B cell (primary cell): ENCODE data around the gene PRL. TPM values are rescaled to one million over a fixed set of nuclear protein-coding genes. Genes with fewer than 3 reads are reported as not detected.

Experiments used
- ATAC-seq: fragments of 200-7000 bp; cut with Tn5 transposase; one replicate; pipeline ENCODE4 v1.10.0; 2021; ENCODE audit warnings: low read depth, mild to moderate bottlenecking, moderate number of reproducible peaks, moderate library complexity
- CTCF ChIA-PET: fragments of 350-600 bp; sonication (Branson Sonifier 250); formaldehyde crosslinking; loops from one replicate; lab custom pipeline; 2021; ENCODE audit warnings: antibody characterized with exemption, inconsistent platforms; lab: Charles Lee
- POLR2A ChIA-PET: fragments of 350-600 bp; sonication (Branson Sonifier 250); formaldehyde crosslinking; loops from one replicate; lab custom pipeline; 2021; ENCODE audit warnings: antibody characterized with exemption; lab: Charles Lee
- DNase-seq: peaks from one replicate; pipeline ENCODE4 v3.0.0; 2013
- H2AFZ ChIP-seq: 2 replicates; pipeline ENCODE4 v1.6.1; 2012; ENCODE audit warnings: mild to moderate bottlenecking, low read depth, low read length; ENCODE audit not compliant: insufficient read depth, poor library complexity, severe bottlenecking
- H3K27ac ChIP-seq, 2 donors: 1 replicate in 1 of 2; 2 replicates in 1 of 2; pipeline ENCODE4 v1.5.1; 2012 to 2013; ENCODE audit warnings: low read length in 2 of 2, mild to moderate bottlenecking in 2 of 2, moderate library complexity in 1 of 2
- H3K27me3 ChIP-seq, 4 experiments: fragments of 200-600 bp in 1 of 4; sonication (generic) in 1 of 4; replicated peaks in 1 of 4; 1 replicate in 2 of 4; 2 replicates in 2 of 4; pipeline versions ENCODE4 v1.6.1 to v1.7.0; 2013 to 2016; ENCODE audit warnings: low read length in 3 of 4, mild to moderate bottlenecking in 2 of 4, mixed read lengths in 1 of 4, moderate library complexity in 1 of 4; ENCODE audit not compliant: insufficient read depth in 4 of 4, control insufficient read depth in 3 of 4; ENCODE audit errors: control extremely low read depth in 1 of 4
- H3K36me3 ChIP-seq, 2 experiments: replicated peaks in 1 of 2; 1 replicate in 1 of 2; 2 replicates in 1 of 2; pipeline versions ENCODE4 v1.6.1 to v1.7.1; 2013; ENCODE audit warnings: low read length in 1 of 2; ENCODE audit not compliant: insufficient read depth in 2 of 2, control insufficient read depth in 1 of 2; ENCODE audit errors: control extremely low read depth in 1 of 2, extremely low read depth in 1 of 2
- H3K4me1 ChIP-seq, 2 donors: fragments of 200-600 bp in 1 of 2; sonication (generic) in 1 of 2; 1 replicate in 1 of 2; 2 replicates in 1 of 2; pipeline versions ENCODE4 v1.5.1 to v1.6.1; 2013 to 2017; ENCODE audit warnings: low read length in 2 of 2; ENCODE audit not compliant: control insufficient read depth in 2 of 2, insufficient read depth in 2 of 2
- H3K4me2 ChIP-seq: replicated peaks from 2 replicates; pipeline ENCODE3; 2012; ENCODE audit warnings: mild to moderate bottlenecking, low read depth, low read length; ENCODE audit not compliant: poor library complexity, severe bottlenecking
- H3K4me3 ChIP-seq, 5 experiments: fragments of 200-600 bp in 1 of 5; sonication (generic) in 1 of 5; 1 replicate in 3 of 5; 2 replicates in 2 of 5; pipeline versions ENCODE4 v1.5.1 to v1.7.0; 2011 to 2016; ENCODE audit warnings: low read length in 4 of 5, mild to moderate bottlenecking in 4 of 5, low read depth in 2 of 5, control low read depth in 1 of 5, moderate library complexity in 1 of 5; ENCODE audit not compliant: insufficient read depth in 1 of 5; ENCODE audit errors: control extremely low read depth in 1 of 5, extremely low read depth in 1 of 5
- H3K79me2 ChIP-seq: fragments of 200-600 bp; sonication (generic); one replicate; pipeline ENCODE4 v1.6.0; 2016; ENCODE audit warnings: low read length; ENCODE audit not compliant: control insufficient read depth, insufficient read depth
- H3K9ac ChIP-seq: fragments of 200-600 bp; sonication (generic); 2 replicates; pipeline ENCODE4 v1.6.1; 2017; ENCODE audit warnings: mild to moderate bottlenecking, low read length, moderate library complexity
- H3K9me3 ChIP-seq, 3 donors: one replicate each; pipeline versions ENCODE4 v1.6.1 to v1.7.1; 2013; ENCODE audit warnings: low read length in 2 of 3; ENCODE audit not compliant: control insufficient read depth in 2 of 3, insufficient read depth in 1 of 3; ENCODE audit errors: control extremely low read depth in 1 of 3
- H4K20me1 ChIP-seq: 2 replicates; pipeline ENCODE4 v1.6.0; 2012; ENCODE audit warnings: mild to moderate bottlenecking, low read length; ENCODE audit not compliant: insufficient read depth, control insufficient read depth, poor library complexity, severe bottlenecking
- H3K27ac Mint-ChIP-seq: one replicate; pipeline ENCODE4 v1.8.0; 2021; ENCODE audit warnings: mixed read lengths
- H3K27me3 Mint-ChIP-seq: one replicate; pipeline ENCODE4 v1.8.0; 2021; ENCODE audit warnings: mixed read lengths
- H3K4me1 Mint-ChIP-seq: one replicate; pipeline ENCODE4 v1.8.0; 2021; ENCODE audit warnings: mixed read lengths
- H3K4me3 Mint-ChIP-seq: one replicate; pipeline ENCODE4 v1.8.0; 2021; ENCODE audit warnings: mixed read lengths
- H3K9me3 Mint-ChIP-seq: one replicate; pipeline ENCODE4 v1.8.0; 2022; ENCODE audit warnings: mixed read lengths; ENCODE audit not compliant: insufficient read depth
- EZH2 ChIP-seq: IDR thresholded peaks from 2 replicates; pipeline ENCODE4 v1.6.1; 2012; ENCODE audit warnings: borderline replicate concordance, low read depth, mild to moderate bottlenecking, moderate library complexity, low read length; ENCODE audit not compliant: insufficient read depth, poor library complexity, severe bottlenecking
- WGBS: methylation state at CpG from one replicate; pipeline ENCODE4 v1.1.5; 2013; ENCODE audit warnings: missing lambda C conversion rate; ENCODE audit not compliant: insufficient coverage; 5-methylcytosine and 5-hydroxymethylcytosine counted together
- intact Hi-C: fragments of 100-400 bp; cut with micrococcal nuclease; formaldehyde crosslinking; loops from one replicate; pipeline ENCODE4 v1.10.0; 2022
- polyA plus RNA-seq: library from polyadenylated mRNA; depleted of rRNA; stranded (reverse); fragments of >200 nt; gene quantifications from 2 replicates; pipeline ENCODE4 v1.2.3, GENCODE V29; 2012
- total RNA-seq, 2 donors: library from RNA; stranded (reverse); fragments of 120-200 nt in 1 of 2; gene quantifications; 1 replicate in 1 of 2; 2 replicates in 1 of 2; pipeline versions ENCODE4 v1.2.3 to v1.2.4, GENCODE V29; 2013 to 2022
- TF ChIP-seq, protein P1 (sequence below): fragments of 200-600 bp; IDR thresholded peaks from one replicate; pipeline ENCODE4 v1.8.0; 2022; ENCODE audit warnings: antibody characterized with exemption, mild to moderate bottlenecking

PRL gene
- total and polyA plus RNA-seq, 2 donors (not counting 1 experiment from before 2014, with no cell fraction given) = not detected

DNA sequence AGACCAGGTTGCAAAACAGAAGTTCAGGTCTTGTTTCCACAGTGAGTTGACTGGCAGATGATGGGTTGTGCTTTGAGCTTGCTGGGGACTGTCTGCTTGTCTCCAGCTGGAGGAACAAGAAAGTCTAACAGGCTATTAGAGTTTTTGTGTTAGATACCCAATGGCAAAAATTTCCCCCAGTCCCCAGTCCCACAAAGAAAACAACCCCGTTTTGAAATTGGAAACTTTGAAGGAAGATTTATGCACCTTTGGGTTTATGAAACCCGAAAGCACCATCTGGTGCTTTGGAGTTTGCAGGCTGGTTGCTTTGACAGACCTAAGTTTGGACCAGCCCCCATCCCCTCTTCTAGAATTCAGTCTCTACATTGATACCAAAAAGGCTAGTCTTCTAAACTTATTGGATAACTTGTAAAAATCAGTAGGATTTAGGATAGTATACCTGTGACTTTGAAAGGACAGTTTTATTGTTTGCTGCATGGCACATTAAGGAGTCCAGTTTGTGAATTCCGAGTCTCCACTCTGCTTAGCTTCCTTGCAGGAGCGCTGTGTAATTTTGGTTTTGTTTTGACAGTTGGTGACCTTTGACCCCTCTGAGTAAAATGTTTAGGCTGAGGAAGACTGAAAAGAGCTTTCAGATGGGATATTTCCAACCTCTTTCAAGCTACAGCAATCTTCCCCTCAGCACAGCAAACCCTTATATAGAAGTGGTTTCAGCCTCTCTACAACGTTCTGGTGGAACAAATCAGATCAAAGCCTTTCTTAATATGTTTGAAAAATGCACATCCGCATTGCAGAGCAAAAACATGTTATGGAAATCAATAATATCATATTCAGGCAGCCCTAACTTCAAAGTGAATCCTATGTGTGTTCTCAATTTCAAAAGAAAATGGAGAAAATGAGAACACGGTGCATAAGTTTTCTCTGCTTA, 25.5 kb upstream of the PRL start:
- Mint-ChIP-seq H3K4me3 (no peak overlapping the region), H3K27ac (no peak overlapping the region), H3K4me1 (no peaks in the 10 kb centered on the region), H3K27me3 (no peaks in the 10 kb centered on the region), H3K9me3 (no peaks in the 10 kb centered on the region)
- Histone ChIP-seq H3K9ac (no peak overlapping the region), H2AFZ (no peak overlapping the region), H3K36me3 (no peaks in the 10 kb centered on the region), H3K27ac (no peak overlapping the region), H4K20me1 (no peaks in the 10 kb centered on the region), H3K4me1 (no peaks in the 10 kb centered on the region), H3K9me3 (peaks cover 0 to 8% (median 0%) of the 10 kb centered on the region in 3 donors), H3K79me2 (no peaks in the 10 kb centered on the region), H3K4me3 (no peak overlapping the region), H3K27me3 (no peaks in the 10 kb centered on the region), H3K4me2 (no peak overlapping the region)
- no peak for ATAC-seq
- intact Hi-C loops = no loop called here
- 81% methylated on average over 5 of the region's 7 CpGs for WGBS
- POLR2A ChIA-PET = no interaction called here
- no peak for DNase-seq
- TF ChIP-seq, protein P1, sequence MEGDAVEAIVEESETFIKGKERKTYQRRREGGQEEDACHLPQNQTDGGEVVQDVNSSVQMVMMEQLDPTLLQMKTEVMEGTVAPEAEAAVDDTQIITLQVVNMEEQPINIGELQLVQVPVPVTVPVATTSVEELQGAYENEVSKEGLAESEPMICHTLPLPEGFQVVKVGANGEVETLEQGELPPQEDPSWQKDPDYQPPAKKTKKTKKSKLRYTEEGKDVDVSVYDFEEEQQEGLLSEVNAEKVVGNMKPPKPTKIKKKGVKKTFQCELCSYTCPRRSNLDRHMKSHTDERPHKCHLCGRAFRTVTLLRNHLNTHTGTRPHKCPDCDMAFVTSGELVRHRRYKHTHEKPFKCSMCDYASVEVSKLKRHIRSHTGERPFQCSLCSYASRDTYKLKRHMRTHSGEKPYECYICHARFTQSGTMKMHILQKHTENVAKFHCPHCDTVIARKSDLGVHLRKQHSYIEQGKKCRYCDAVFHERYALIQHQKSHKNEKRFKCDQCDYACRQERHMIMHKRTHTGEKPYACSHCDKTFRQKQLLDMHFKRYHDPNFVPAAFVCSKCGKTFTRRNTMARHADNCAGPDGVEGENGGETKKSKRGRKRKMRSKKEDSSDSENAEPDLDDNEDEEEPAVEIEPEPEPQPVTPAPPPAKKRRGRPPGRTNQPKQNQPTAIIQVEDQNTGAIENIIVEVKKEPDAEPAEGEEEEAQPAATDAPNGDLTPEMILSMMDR = no peak
- no peak for TF ChIP-seq EZH2
- CTCF ChIA-PET = no interaction called here

DNA sequence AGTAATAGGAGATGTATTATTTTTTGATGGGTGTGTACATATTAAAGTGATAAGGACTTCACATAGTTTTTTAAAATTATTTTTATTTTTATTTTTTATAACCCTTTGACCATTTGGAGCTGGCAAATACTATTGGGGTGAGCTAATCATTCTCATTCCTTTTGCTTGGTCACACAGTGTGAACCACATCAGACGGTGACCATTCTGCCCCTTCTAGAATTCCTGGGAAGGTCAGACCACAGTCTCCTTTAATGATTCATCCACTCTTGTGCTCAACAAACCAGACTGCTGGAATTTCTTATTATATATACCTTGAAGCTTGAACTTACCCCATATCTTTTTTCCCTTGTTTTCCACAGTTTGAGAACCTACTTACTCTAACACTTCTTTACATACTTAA, 23.9 kb upstream of the PRL start:
- H3K27ac ChIP-seq = no peak overlapping the region
- H2AFZ ChIP-seq = no peak overlapping the region
- H3K9ac ChIP-seq = no peak overlapping the region
- no peak overlapping the region for H3K4me3 ChIP-seq
- ChIA-PET POLR2A (no interaction called here), CTCF (no interaction called here)
- H3K36me3 ChIP-seq = no peaks in the 10 kb centered on the region
- no peaks in the 10 kb centered on the region for H3K27me3 ChIP-seq
- no peaks in the 10 kb centered on the region for H4K20me1 ChIP-seq
- Mint-ChIP-seq H3K9me3 (no peaks in the 10 kb centered on the region), H3K27ac (no peak overlapping the region), H3K4me3 (no peak overlapping the region), H3K4me1 (no peaks in the 10 kb centered on the region), H3K27me3 (no peaks in the 10 kb centered on the region)
- no peak for DNase-seq
- intact Hi-C loops = no loop called here
- no peak for ATAC-seq
- H3K4me1 ChIP-seq = no peaks in the 10 kb centered on the region
- H3K4me2 ChIP-seq = no peak overlapping the region
- H3K79me2 ChIP-seq = no peaks in the 10 kb centered on the region
- peaks cover 0 to 8% (median 0%) of the 10 kb centered on the region in 3 donors for H3K9me3 ChIP-seq
- TF ChIP-seq, protein P1 = no peak
- no peak for TF ChIP-seq EZH2
- WGBS = 100% methylated on average over 1 of the region's 1 CpG
